Left cardiac atrium (tissue), 4 donors: ENCODE results near the gene SOAT2. TPM values are rescaled to one million over a fixed set of nuclear protein-coding genes. Genes with fewer than 3 reads are reported as not detected.

Experiments
- ATAC-seq, 2 donors: fragments of 200-7000 bp; cut with Tn5 transposase; one replicate each; pipeline ENCODE4 v1.9.1; 2020; ENCODE audit warnings: mild to moderate bottlenecking in 2 of 2, moderate library complexity in 2 of 2
- DNase-seq: peaks from one replicate; pipeline ENCODE4 v3.0.0-alpha.2; 2020
- intact Hi-C, 2 donors: fragments of 100-400 bp; cut with DNase I; formaldehyde crosslinking; loops; one replicate each; pipeline versions ENCODE4 v1.14.1 to v1.15.1; 2022 to 2023
- total RNA-seq, 2 donors: library from RNA; stranded (reverse); fragmentation: NEBNext Ultra II Directional; extraction: Animal tissue kit (Norgen Biotek cat#: 25700); gene quantifications; one replicate each; pipeline ENCODE4 v1.2.1, GENCODE V29; 2021
- donor health status: DM: no; HTN: yes; CAD: no.
- donor health status: DM: no; HTN: yes; CAD: no; lungs with severe emphysema.
- donor health status: DM: yes; HTN: yes; CAD: no.
- donor health status: Dilated cardiomyopathy.

The SOAT2 gene
- total RNA-seq, 2 donors from 2014 or later, result not detected

DNA sequence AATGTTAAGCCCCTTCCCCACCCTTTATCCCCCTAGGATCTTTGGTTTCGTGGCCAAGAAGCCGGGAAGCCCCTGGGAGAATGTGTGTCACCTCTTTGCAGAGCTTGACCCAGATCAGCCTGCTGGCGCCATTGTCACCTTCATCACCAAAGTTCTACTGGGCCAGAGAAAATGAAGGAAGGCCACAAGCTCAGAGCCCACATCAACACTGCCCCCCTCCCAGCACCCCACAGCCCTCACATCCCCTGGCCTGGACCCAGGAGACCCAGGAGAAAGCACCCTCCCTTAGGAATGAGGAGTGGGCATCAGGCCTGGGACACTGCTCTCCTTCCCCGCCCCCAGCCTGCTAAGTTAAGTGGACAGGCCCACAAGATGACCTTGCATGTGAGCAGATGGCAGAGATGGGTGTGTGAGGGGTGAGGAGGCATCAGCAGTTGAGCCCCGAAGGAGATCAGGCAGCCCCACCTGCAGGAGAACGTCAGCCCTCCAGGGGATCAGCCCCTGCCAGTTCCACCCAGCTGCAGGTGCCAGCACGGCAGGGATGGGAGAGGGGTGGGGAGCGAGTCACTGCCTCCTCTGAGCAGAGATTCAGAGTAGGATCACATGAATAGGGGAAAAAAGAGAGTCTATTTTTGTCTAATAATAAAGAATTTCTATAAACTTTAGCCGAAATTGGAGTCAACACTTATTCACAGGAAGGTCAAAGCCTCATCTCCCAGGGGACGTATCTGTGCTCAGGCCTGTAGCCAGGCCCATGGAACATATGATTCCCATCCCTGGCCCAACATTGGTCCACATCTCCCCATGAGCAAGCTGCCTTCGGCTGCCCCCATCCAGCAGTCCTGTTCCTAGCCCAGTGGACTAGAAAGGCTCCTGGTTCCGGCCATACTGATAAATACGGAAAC, 39.3 kb upstream of the SOAT2 start:
- intact Hi-C loops, result loop anchor here in 1 of 2 donors (10.0 kb wide), 1 partner anchor 231 kb away; the partner anchor contains the start of genes MYG1 and PFDN5
- DNase-seq (peak; percentile 72), ATAC-seq (peak; percentile 8 to 41)

DNA sequence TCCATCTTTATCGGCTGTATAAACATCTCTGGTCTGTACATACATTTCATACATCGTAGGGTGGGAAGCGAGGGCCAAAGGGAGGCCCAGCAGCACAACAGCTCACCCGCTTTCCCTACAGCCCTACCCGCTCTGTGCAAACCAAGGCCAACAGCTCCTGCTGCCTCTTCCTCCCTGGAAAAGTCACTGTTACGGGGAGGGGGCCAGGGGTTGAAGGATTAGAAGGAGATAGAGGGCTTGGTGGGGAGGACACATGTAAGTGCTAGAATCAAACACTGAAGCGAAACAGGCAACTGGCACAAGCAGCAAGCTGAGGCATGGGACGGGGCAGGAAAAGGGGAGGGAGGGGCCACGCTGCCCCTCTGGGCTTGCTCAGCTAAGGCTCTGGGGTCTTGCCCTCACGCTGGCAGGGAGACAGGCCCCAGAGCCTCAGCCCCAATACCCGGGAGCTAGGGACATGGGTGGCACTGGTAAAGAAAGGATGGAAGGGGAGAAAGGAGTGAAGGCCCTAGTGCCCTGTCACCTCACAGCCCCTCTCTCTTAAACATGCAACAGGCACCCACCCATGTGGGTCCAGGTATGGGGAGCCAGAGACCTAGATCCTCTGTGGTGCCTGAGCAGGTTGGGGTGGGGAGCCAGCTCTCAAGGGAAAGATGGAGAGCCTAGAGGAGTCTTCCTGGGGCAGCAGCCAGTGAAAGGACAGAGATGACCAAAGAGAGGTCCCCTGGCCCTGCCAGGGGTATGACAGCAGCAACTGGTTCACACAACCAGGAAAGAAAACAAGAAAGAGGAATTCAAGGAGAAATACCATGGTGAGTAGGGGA, 38.5 kb upstream of the SOAT2 start:
- ATAC-seq (no peak), DNase-seq (no peak)
- intact Hi-C loops, result loop anchor here (5.0 to 10.0 kb wide), 3 partner anchors 127 to 230 kb away; partner anchors contain the start of genes MYG1 (in 1 of the 2) and PFDN5 (in 1 of the 2)

DNA sequence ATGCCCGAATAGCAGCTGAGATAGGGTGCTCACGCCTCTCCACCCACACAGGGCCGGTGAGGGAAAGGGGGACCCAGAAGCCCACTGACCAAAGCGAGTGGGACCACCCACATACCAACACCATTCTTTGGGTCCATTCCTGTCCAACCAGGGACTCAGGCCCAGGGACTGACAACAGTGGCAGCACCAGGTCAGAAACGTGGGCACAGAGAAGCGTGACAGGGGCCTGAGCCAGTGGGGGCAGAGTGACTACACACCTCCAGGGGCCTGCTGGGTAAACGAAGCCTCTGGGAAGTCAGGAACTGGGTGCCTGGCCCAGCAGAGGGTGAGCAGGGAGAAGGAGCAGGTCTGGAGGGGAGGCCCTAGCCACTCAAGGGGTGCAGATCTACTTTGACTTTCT, 37.8 kb upstream of the SOAT2 start:
- DNase-seq (no peak), ATAC-seq (peak in 1 of 2 donors; percentile 1)
- intact Hi-C loops, result loop anchor here (5.0 to 10.0 kb wide), 3 partner anchors 127 to 229 kb away; partner anchors contain the start of genes MYG1 (in 1 of the 2) and PFDN5 (in 1 of the 2)

DNA sequence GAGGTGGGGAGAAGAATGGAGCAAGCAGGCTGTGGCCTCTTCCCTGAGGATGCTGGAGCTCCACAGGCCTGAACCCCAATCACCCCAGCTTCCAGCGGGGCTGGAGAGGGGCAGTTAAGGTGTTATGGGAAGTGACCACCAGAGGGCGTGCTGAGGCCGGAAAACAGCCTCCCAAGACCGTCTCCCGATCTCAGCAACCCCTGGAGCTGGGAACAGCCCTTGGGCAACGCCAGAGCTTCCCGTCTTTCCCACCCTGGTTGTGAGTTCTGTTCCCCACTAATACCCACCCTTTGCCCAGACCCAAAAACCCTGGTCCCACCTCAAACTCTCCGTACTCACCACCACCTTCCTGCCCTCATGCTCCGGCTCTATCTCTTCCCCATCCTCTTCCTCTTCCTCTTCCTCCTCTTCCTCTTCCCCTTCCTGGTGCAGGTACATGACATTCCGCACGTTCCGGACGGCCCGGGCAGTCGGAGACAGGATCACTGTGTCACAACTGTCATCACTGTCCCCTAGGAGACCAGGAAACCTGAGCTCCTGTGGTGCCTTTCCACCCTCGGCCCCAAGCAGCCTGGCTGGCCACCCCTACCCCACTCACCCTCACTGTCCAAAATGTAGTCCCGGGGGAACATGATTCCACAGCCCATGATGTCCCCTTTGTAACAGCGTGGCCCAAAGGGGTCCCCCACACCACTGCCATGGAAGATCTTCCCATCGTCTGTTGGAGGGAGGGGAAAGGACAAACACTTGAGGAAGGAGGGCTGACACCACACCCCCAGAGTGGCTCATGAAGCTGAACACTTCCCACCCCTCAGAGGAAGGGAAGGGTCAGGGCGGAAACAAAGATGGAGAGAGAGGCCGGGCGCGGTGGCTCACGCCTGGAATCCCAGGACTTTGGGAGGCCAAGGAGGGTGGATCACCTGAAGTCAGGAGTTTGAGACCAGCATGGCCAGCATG, 37.0 kb upstream of the SOAT2 start:
- ATAC-seq (peak; percentile 44 to 71), DNase-seq (peak; percentile 86)
- intact Hi-C loops, result loop anchor here (2.0 to 10.0 kb wide), 4 partner anchors 33 to 229 kb away; partner anchors contain the start of genes MYG1 (in 1 of the 2) and PFDN5 (in 1 of the 2)

DNA sequence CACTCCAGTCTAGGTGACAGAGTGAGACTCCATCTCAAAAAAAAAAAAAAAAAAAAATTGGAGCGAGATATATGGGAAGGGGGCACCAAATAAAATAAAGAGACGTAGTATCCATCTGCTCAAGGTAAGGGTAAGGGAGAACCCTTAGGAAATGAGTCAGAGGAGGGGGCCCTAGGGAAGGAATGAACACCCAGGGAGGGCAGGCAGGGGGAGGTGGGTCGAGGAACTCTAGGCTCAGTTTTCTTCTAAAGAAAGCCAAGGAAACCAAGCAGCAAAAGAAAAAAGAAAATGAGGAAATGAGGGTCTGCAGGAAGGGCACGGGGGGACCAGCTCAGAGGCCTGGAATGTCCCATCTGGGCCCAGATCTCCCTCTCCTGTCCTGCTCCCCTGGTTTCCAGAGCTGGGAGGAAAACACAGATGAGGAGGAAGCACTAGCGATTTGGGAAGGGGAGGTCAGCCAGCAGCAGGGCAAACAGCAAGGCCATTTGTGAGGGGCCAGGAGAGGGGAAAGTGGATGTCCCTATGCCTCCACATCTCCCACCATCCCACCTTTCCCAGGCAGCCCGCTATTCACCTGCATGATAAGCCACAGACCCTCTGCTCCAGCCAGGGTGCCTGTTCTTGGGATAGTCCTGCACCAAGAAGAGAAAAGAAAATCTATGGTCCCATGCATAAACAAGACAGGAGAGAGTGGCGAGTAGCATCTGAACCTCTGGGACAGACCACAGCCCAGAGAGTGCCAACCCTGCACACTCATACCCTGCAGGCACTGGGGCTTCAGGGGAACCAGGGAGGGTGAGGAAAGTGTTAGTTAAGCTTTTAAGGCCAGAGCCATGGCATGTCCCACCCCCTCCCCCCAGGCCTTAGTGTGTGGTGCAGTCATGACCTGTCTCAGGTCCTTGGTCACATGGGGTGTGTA, 36.0 kb upstream of the SOAT2 start:
- DNase-seq (no peak), ATAC-seq (no peak)
- intact Hi-C loops, result loop anchor here (2.0 to 10.0 kb wide), 4 partner anchors 31 to 227 kb away; partner anchors contain the start of genes MYG1 (in 1 of the 2) and PFDN5 (in 1 of the 2)

DNA sequence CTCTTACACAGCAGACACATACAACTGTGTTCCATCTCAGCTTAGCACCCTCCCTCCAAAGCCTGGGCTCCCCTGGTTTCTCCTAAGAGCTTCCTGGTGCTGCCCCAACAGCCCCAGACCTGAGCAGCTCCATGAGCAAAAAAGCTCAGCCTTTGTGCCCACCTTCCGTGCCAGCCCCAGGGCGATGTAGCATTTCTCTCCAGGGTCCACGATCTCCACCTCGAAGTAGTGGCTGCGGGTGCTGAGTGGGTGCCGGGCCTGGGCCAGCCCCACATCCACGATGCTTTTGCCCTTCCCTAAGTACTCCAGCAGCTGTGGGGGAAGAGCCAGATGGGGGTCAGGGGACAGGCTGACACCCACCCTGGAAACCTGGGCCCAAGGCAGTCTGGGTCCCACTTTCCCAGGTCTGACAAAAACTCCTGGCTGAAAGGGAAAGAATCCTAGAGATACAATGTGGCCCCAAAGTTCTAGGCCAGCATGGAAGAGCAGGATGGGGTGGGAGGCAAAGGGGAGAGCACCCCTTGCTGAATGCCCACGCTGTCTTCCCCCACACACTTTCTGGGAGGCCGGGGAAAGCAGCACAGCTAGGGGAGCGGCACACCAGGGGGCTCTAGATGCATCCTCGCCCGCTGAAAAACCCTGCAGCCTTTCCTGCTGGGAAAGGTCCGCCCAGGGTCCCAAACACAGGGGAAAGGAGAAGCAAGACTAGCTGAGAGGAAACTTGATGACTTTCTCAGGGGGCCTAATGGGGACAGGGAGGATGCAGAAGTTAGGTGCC, 35.1 kb upstream of the SOAT2 start:
- no peak for DNase-seq
- intact Hi-C loops, result loop anchor here (2.0 to 10.0 kb wide), 4 partner anchors 31 to 227 kb away; partner anchors contain the start of genes MYG1 (in 1 of the 2) and PFDN5 (in 1 of the 2)
- ATAC-seq, result no peak

DNA sequence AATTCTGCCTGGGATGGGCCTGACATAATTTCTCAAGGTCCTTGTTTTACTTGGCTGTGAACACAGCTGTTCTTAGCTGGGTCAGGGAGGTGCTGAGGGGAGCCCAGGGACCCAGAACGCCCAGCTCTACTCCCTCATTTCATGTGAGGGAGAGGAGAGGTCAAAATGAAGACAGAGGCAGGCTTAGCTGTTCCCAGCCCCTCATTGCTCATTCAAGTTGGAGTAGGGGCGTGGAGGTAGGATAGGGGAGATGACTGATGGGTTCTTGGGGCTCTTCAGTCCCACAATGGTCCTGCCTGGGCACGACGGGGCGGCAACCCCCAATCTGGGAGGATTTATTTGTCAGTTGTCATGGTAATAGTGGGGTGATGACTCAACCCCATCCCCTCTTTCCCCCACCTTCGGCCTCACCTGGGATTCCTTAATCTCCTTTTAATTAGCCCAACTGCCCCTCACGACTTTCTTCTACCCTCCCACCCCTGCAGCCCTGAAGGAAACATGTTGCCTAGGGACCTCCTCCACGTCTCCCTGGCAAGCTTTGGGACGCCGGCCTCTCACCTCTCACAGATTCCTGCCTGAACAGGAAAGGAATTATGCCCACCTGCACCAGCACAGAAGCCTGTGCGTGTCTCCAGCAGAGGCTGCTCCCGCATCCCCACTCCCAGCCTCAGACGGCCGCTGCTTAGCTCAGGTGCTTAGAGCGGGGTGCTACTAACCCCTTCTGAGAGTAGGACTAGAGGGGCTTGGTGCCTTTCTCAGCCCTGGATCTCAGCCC, 34.3 kb upstream of the SOAT2 start:
- ATAC-seq (peak in 1 of 2 donors; percentile 6), DNase-seq (no peak)
- intact Hi-C loops, result loop anchor here (5.0 to 10.0 kb wide), 3 partner anchors 123 to 226 kb away; partner anchors contain the start of genes MYG1 (in 1 of the 2) and PFDN5 (in 1 of the 2)

DNA sequence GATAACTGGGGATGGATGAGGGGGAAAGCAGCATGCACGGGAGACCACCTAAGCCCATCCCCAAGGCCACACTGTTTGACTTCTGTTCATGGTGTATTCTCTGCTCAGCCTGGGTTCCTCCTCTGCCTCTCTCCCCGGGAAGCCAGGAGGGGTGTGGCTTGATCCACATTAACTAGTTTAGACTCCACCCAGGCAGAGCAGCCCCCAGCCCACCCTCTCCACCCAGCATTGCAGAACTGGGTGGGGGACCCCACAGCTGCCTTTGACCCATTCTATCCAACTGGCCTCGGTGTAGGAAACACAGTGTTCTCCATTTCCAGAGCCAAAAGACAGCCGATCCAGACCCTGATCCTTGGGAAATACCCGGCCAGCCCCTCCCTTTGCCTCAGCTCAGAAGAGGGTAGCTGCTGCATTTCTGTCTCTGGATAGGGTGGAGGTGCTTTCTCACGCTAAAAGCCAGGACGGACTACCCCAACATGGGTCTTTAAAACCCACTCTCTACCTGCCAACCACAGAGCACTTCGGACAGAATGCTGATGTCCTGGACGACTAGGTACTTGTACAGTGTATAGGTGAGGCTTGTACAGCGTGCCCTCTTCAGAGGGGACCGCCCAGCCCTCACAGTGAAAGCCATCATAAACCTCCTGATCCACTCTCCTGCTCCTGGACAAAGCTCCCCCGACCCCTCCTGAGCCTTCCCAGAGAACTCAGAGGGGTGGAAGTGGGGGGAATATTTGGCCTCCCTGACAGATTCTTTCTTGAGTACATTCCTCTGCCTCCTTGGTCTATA, 33.5 kb upstream of the SOAT2 start:
- DNase-seq (peak; percentile 52), ATAC-seq (no peak)
- intact Hi-C loops, result loop anchor here (5.0 to 10.0 kb wide), 3 partner anchors 122 to 225 kb away; partner anchors contain the start of genes MYG1 (in 1 of the 2) and PFDN5 (in 1 of the 2)

DNA sequence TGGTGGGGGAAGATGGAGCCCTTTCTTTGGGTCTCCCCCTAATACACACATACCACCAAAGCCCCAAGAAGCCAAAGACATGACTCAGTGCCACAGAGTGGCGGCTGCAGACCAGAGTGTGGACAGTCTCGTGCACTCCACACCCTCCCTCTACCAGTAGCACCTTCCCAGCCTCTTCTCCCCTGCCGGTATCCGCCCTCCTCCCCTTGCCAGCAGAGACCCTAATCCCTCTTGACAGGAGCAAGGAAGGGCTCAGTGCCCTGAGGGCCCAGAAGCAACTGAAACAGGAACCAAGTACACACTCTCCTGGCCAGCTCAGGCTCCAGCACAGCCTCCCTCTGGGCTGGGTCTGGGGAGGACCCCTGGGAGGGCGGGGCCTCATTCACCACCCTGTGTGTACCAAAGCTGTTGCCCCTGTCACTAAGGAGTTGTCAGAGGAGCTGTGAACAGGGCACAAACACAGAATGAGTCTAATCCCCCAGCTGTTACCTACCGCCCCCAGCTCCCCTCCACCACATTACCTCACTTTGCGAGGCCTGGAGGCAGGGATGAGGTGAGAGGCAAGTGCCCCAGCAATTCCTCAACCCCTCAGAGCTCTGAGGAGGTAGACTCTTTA, 32.3 kb upstream of the SOAT2 start:
- intact Hi-C loops, result no loop called here
- DNase-seq, result no peak
- no peak for ATAC-seq

DNA sequence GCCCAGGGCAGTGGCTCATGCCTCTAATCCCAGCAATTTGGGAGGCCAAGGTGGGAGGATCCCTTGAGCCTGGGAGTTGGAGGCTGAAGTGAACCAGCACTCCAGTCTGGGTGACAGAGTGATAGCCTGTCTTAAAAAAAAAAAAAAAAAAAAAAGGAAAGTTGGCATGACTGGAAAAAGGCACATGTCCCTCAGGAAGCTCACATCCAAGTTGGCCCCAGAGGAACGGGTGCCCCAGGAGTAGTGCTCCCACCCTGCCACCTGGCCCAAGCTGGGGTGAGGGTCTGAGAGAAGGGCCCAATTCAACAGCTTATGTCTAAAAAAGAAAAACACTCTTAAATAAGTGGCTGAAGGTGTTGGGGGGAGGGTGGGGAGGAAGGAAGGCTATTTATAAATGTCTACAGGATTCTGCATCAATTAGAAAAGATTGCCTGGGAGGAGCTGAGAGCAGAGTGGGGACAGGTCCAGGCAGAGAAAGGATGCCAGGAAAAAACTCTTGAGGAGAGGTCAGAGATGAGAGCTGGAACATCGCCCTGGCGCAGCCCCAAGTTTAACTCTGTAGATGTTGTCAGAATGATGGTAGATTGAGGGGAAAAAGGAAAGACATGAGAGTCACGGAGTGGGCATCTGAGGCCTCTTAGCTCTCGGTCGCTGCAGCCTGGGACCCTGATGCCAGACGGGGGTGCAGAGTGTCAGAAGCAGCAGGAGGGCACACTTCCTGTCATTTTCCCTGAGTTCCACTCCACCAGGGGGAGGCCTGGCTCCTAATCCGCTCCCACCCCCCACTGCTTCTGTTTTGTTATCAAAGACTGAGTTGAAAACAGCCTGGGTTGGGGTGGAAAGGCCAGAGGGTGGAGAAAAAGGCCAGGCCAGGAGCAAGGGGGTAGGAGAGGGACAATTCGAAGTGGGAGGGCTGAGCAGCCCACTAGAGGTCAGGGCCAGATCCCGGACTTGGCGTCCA, 31.4 kb upstream of the SOAT2 start:
- DNase-seq (peak; percentile 88), ATAC-seq (peak; percentile 65 to 80)
- intact Hi-C loops, result no loop called here

DNA sequence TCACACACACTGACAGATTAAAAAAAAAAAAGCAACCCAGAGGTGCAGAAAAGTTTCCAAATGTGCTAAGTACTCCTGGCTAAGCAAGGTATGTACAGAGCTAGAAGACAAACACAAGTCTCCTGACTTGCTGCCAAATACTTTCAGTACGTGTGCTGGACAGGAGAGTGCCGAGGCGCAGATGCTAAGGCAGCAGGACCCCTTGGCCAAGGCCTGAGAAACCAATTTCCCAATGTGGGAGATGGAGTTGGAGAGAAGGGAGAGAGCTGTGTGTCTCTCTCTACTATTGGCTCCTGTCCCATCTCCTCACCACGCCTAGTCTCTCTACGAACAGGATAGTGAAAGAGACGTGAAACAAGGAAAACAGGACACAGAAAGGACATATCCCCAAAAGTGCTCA, 29.4 kb upstream of the SOAT2 start:
- DNase-seq, result no peak
- ATAC-seq, result peak in 1 of 2 donors; percentile 2
- intact Hi-C loops, result no loop called here

DNA sequence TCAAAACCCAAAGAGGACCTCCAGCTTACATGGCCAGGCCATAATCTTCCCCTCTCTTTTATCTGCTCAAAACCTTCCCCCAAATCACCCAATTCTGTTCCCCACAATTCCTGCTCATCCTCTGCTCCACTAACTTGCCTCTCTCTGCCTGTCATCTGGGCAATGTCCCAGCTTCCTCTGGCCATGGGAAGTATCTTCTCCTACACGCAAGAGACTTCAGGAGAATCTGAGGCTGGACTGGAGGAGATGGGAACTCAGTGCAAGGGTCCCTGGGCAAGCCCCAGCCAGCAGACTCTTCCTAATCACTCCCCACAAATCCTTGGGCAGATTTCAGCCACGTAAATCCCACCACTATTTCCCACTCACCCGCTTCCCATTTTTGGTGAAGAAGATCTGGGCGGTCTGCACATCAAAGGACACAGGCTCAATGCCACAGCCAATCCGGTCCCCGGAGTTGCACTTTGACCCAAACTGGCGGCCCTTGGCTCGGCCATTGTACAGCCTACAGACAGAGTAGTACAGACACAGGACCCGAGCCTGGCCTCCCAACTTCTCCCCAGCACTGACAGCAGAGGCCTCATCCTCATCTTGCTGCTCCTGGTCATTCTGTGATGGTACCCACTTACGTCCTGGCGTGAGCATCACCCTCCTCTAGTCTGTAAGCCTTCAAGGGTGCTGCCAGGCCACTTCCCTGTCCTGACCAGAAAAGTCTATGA, 28.8 kb upstream of the SOAT2 start:
- ATAC-seq (no peak), DNase-seq (no peak)
- intact Hi-C loops, result no loop called here

DNA sequence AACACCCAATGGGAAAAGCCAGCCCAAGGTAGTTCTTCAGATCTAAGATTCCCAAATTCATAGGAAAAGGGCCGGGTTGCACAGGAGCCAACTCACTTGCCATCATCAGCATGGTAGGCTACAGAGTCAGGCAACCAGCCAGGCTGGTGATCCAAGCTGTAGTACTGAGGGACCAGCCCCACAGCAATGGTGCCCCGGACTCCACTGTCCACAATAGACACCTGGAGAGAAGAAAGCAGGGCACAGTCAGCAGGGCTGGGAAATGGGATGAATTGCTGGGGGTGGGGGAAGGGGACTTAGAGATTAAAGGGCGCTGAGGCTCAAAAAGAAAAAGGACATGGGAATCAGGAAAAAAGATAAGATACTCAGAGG, 28.3 kb upstream of the SOAT2 start:
- intact Hi-C loops, result no loop called here
- no peak for DNase-seq
- no peak for ATAC-seq
